ENCODE data around the gene ITPK1. TPM values are rescaled to one million over a fixed set of nuclear protein-coding genes. Genes with fewer than 3 reads are reported as not detected.

The ITPK1 gene
- total and polyA plus RNA-seq, 2 donors (not counting 3 experiments of a cell fraction or from before 2014, with no cell fraction given): 39.6 to 51.8 TPM

- Histone ChIP-seq H4K20me1 (replicated peaks; ENCODE audit: control insufficient read depth, extremely low read depth, insufficient read depth, low read length) (no peaks in the 10 kb centered on the region), H3K4me1 (ENCODE audit: control insufficient read depth, extremely low read depth, insufficient read depth, low read length) (no peaks in the 10 kb centered on the region), H3K9me1 (replicated peaks; ENCODE audit: control insufficient read depth, extremely low read depth, insufficient read depth, low read length) (no peaks in the 10 kb centered on the region), H3K27me3 (ENCODE audit: control insufficient read depth in 2 of 2, insufficient read depth in 2 of 2, low read length in 2 of 2) (no peaks in the 10 kb centered on the region), H3K36me3 (ENCODE audit: control insufficient read depth in 2 of 2, extremely low read depth in 1 of 2, insufficient read depth in 2 of 2, low read length in 2 of 2) (no peaks in the 10 kb centered on the region), H3K9ac (replicated peaks; ENCODE audit: extremely low read depth, insufficient read depth, low read length) (no peak overlapping the region), H3K79me2 (ENCODE audit: control insufficient read depth, insufficient read depth, low read length) (no peaks in the 10 kb centered on the region), H2AFZ (ENCODE audit: low read depth, low read length) (no peak overlapping the region), H3K4me2 (ENCODE audit: insufficient read depth, low read length) (no peak overlapping the region), H3K9me3 (replicated peaks; ENCODE audit: control insufficient read depth, insufficient read depth, low read length) (no peaks in the 10 kb centered on the region), H3K4me3 (replicated peaks in 1 of 3; ENCODE audit: insufficient read depth in 1 of 3, low read depth in 1 of 3, low read length in 3 of 3) (no peak overlapping the region), H3K27ac (ENCODE audit: insufficient read depth, low read depth, low read length) (no peak overlapping the region)
- no peak for FAIRE-seq
- intact Hi-C loops (cut with micrococcal nuclease) (no loop called here), dilution Hi-C loops (cut with MboI; ENCODE audit: extremely low pct_ligation_motif_present, low sequenced_read_pairs) (no loop called here)
- no peak for DNase-seq (ENCODE audit: low read depth, low spot score)
- ChIA-PET CTCF (no interaction called here), POLR2A (no interaction called here)
- BruUV-seq (replicated peaks): no TSS peak
- TF ChIP-seq MAX (IDR thresholded peaks at IDR 0.05; ENCODE audit: insufficient read depth, insufficient read length): no peak
- TF ChIP-seq FOS (IDR thresholded peaks at IDR 0.05; ENCODE audit: borderline replicate concordance, insufficient read depth, low read length): no peak
- no peak for TF ChIP-seq POLR2AphosphoS5 (IDR thresholded peaks at IDR 0.05; ENCODE audit: insufficient read depth, low read depth, low read length)
- no peak for TF ChIP-seq MYC (IDR thresholded peaks at IDR 0.05; ENCODE audit: low read depth, low read length)
- no peak for TF ChIP-seq CTCF (IDR thresholded peaks at IDR 0.05; ENCODE audit: extremely low read depth in 1 of 2, insufficient read depth in 1 of 2, low read depth in 1 of 2, low read length in 2 of 2)
- TF ChIP-seq GATA2 (IDR thresholded peaks at IDR 0.05; ENCODE audit: insufficient read depth, insufficient read length, low read depth, low read length): no peak
- TF ChIP-seq POLR2A (IDR thresholded peaks at IDR 0.05; ENCODE audit: low read depth, low read length): no peak
- TF ChIP-seq EZH2 (IDR thresholded peaks at IDR 0.05; ENCODE audit: borderline replicate concordance, low read depth, low read length, severe bottlenecking): no peak
- no peak for TF ChIP-seq JUN (IDR thresholded peaks at IDR 0.05; ENCODE audit: borderline replicate concordance, insufficient read depth, insufficient read length, low read depth)
These were observed 177.4 kb downstream of the ITPK1 start for GRCh38 chr14:92938235-92938875.
